ENCODE data around the gene GLUL.

- TF ChIP-seq, protein P1, sequence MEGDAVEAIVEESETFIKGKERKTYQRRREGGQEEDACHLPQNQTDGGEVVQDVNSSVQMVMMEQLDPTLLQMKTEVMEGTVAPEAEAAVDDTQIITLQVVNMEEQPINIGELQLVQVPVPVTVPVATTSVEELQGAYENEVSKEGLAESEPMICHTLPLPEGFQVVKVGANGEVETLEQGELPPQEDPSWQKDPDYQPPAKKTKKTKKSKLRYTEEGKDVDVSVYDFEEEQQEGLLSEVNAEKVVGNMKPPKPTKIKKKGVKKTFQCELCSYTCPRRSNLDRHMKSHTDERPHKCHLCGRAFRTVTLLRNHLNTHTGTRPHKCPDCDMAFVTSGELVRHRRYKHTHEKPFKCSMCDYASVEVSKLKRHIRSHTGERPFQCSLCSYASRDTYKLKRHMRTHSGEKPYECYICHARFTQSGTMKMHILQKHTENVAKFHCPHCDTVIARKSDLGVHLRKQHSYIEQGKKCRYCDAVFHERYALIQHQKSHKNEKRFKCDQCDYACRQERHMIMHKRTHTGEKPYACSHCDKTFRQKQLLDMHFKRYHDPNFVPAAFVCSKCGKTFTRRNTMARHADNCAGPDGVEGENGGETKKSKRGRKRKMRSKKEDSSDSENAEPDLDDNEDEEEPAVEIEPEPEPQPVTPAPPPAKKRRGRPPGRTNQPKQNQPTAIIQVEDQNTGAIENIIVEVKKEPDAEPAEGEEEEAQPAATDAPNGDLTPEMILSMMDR (IDR thresholded peaks at IDR 0.05; ENCODE audit: borderline replicate concordance, extremely low read depth, low read length, poor library complexity, severe bottlenecking): no peak
- TF ChIP-seq EZH2 (IDR thresholded peaks at IDR 0.05; ENCODE audit: borderline replicate concordance, low read depth, low read length, severe bottlenecking): no peak
Measured at GRCh38 chr1:182368903-182369302, 22.7 kb downstream of the GLUL start.

Measured in DND-41 (cell line).